ENCODE results near the gene ENDOU.

ENDOU gene

DNA sequence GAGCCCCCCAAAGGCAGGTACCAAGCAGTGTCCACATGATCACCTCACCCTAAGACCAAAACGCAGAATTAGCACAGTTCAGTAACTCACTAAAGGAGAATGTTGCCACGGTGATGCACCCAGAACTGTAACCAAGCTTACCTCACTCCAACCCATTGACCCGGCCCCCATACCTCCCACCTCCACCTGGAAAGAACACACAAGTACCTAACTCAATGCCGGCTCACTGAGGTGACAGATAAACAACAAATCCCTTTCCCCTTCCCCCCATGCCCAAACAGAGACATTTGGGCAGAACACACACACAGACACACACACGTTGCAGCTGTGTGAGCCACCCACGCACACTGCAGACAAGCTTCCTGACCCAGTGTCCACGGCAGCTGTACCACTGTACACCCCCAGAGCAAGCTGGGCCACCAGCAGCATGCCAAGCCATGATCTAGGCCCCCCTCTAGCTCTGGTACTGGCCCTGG is 32.1 kb upstream of the ENDOU start:
- DNase-seq, result no peak

DNA sequence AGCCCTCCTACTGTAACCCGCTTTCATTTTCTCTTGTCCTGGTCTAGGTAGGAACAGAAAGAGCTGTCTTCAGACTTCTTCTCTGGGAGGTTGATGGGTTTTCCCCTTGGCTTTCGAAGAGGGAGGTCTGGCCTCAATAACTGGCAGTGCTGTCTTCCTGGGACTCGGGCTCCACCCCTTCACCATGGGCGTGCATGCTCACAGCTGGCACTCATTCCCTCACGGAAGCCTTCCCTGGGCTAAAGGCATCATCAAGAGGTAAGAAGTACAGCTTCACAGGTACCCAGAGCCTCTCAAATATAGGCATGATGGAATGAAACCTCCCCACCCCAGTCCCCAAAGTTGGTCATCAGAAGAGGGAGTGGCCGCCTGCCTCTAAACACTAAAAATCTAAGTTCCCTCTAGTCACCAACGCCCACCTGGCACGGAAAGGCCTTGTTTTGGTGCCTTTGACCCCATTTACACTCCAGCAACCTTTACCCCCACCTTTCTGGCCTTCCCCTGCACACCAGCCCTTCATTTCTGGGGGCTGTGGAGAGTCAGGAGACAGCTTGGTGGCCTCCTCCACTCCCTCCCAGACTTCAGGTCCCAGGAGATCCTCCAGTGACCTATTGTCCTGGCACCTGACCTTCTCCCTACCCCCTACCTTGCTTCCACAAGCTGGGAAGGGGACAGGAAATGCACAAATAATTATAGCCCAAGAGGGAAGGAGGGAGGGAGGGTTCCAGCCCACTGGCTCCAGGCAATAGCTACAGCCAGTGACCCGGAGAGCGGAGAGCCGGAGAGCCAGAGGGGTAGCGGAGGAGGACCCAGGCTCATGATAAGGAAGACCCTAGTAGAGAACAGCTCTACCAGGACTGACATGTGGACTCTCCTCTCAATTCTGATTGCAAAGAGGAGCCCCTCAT is 30.6 kb upstream of the ENDOU start:
- DNase-seq, result no peak

GRCh38 chr12:47754881-47755280 is 29.6 kb upstream of the ENDOU start:
- DNase-seq, result no peak

GRCh38 chr12:47754126-47754525 is 28.8 kb upstream of the ENDOU start:
- no peak for DNase-seq

GRCh38 chr12:47753021-47754001 is 28.0 kb upstream of the ENDOU start:
- DNase-seq, result no peak

- DNase-seq, result no peak
These were observed 27.3 kb upstream of the ENDOU start for GRCh38 chr12:47752552-47752951.

DNA sequence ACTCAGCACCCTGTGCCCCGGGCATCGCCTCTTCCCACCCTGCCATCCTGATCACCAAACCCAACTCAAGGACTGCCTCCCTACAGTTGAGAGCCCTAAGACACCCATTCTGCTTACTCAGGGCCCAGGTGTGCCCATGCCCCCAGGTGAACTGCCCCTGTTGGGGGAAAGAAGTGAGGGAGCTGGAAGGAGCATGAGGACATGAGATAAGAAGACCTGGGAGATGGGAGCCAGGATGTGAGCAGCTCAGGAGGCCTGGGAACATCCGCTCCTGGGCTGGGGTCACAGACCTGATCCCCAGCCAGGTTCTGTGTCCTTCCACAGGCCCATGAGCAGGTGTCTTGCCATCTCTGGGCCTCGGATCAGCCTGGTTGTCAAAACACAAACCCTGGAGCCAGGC is 26.8 kb upstream of the ENDOU start:
- no peak for DNase-seq

DNA sequence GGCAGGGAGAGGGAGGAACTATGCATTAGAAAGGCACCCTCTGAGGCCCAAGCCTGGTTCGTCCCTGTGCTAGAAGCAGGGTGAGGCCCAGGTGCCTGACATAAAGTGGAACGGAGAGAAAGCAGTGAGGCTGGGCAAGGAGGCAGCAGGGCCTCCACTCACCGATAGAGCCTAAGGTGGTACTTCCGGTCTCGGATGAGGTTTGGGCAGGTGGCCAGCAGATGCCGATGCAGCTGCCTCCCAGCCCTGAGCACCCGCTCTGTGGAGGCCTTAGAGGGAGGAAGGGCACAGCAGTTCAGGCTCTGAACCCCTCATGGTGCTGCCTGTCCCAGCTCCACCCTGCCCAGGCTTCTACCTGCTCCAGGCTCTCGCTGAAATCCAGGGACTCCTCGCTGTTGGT is 26.3 kb upstream of the ENDOU start:
- DNase-seq, result no peak

DNA sequence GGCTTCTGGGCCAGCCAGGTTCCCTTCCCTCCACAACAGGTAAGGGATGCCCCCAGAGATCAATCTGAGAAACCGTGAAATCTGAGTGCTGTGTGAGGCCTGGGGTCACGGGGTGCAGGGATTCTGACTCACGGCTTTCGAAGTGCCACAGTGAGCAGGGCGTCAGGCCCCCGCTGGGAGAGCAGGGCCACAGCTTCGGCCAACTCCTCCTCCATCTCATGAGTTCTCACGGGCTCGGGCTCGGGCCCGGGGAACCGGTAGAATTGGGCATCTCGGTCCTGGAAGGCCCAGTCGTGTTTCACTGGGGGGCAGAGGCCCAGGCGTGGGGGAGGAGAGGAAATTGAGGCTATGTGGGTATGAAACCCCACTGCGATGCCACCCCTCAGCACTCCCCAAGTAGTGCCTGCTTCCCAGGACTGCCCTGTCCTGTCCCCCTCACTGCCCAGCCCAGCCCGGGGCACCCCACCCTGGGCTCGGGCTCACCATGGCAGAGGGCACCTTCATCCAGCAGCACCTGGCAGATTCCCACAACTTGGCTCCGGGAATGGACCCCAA is 25.7 kb upstream of the ENDOU start:
- no peak for DNase-seq

GRCh38 chr12:47750229-47750798 is 25.0 kb upstream of the ENDOU start:
- no peak for DNase-seq

DNA sequence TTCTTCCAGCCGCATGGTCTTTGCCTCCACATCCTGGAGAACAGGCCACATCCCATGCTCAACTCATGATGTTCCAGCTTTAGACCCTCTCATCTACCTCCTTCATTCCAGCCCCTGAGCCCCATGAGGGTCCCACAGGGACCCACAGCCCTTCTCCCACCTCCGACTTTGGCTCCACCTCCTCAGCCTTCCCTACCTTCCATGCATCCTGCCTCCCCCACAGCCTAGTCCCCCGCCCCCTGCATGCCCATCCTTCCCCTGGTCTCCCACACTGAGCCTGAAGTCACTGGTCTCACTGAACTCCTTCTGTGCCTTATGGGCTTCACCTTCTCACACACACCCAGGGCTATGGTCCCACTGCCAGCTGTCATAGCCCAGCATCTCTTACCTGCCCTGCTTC is 23.6 kb upstream of the ENDOU start:
- DNase-seq, result no peak

- no peak for DNase-seq
These were observed 23.2 kb upstream of the ENDOU start for GRCh38 chr12:47748507-47748828.

DNA sequence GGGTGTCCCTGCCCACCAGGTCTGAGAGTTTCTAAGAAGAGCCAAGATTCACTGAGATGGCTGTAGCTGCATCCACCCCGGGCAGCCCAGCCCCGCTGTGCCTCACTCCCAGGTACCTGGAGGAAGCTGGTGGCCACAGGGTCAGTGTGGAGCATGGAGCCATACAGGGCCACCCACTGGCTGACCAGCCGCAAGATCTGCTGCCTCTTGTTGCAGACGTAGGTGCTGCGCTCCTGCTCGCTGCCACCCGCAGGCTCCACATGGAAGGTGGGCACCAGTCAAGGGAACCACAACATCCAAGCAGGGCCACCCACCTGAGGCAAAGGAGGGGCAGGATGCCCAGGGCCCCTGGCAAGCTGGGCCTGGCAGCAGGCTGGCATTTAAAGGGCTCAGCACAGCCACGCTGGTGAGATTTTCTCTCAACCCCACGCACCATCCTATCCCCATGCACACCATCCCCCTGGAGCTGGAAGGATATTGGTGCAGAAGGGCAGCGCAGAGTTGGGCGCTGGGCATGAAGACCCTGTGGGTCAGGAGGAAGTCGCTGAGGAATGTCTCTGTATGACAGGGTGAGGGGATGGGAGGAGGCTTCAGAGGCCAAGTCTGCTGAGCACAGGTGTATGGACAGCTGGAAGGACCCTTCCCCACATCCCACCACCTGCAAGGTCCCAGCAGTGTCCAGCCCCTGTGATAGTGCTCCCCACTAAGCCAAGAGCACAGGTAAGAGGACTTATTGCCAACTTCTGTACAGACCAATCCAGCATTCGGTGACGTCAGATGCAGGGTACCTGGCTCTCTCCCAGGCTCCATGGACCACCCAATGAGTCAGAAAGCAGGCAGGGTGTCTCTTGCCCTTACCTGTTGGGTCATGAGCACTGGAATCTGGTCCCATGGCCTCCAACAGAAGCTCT is 22.6 kb upstream of the ENDOU start:
- no peak for DNase-seq

DNA sequence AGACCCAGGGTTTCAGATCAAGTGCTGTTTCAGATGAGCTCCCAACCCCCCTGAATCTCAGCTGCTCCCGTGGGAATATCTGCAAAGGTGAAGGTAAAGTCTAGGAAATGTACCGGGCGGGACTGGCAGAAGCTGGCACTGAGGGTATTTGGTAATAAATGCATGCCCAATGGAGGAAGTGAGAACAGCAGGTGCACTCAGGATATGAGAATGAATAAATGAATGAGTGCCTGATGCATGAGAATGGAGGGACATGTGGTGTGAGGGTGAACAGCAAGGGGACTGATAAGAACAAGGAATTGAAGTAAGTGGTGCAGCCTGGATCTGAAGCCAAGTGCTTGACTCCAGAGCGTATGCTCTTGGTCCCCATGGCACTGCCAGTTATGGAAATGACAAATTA is 21.8 kb upstream of the ENDOU start:
- no peak for DNase-seq

DNA sequence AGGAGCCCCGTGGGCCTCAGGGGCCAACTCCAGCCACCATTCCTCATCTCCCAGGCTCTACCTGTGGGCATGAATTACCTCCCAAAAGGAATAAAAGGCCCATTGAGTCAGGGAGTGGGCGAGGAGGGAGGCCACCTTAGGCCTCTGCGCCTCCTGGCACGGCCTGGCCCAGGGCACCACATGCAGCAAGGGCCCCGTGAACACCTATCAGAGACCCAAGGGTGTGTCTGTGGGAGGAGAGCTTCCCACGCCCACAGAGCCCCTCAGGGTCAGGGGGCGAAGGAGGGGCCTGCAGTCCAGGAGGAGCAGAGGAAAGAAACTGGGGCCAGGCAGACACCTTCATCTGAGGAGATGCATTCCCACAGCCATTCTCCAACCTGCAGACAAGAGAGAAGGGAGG is 21.2 kb upstream of the ENDOU start:
- DNase-seq, result no peak

DNA sequence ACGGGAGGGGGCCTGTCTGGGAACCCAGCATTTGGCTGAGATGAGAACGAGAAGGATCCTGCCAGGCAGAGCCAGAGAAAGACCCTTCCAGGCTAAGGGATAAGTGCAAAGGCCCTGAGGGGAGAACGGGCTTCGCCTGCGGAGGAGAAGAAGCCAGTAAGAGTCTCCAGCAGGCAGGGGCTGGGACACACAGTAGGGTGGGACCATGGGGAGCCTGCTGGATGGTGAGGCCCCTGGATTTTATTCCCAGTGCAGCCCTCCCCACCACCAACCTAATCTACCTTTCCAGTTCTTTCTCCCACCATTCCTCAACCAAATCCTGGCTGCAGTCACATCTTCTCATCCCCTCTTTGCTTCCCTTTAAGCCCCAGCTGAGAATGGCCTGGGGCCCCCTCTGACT is 20.8 kb upstream of the ENDOU start:
- DNase-seq, result no peak

DNA sequence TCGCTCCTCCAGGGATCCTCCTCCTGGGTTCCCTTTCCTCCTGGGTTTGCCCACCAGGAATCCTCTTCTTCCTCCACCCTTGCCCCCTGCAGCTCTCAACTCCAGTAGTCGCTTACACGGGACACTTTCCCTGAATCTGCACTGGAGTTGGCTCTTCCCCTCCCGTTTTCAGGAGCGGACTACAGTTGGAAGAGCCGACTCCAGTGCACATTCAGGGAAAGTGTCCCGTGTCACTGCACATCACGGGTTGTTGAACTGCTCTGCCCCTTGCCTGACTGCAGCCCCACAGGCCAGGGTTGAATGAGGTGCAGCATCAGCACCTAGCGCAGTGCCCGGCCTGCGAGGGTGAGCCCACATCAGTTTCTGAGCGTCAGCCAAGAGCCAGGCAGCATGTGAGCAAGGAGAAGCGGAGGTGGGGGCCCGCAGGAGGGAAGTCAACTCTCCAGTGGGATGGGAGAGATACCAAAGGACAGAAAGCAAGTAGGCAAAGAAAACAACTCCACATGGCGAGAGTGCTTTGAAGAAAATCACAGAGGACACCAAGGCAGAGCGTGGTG is 20.3 kb upstream of the ENDOU start:
- no peak for DNase-seq

DNA sequence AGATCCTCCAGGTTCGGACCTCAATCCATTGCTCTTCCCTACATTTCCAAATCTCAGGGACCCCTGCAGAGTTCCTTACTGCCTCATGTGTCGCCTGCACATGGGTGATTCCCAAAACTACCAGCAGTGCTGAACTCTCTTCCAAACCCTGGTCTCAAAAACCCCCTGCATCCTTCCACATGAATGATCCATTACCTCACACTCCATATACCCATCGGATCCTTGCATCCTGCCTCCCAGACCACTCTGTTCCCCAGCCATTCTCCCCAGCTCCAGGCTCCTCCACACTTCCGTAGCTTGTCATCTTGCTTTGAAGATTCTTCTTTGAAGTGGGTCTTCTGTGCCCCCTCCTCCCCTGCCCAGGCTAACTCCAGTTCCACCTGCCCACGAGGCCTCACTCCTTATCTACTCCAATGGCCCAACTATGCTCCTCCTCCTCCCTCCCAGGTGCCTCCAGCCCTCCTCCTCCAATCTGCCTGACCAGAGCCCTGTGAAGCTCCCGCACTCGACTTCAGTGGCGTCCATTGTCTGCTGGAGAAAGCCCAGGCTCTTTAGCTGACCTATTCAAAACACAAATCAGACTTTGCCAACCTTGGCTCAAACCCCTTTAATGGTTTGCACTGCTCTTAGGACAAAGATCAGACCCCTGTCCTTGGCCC is 19.6 kb upstream of the ENDOU start:
- DNase-seq, result no peak

GRCh38 chr12:47744005-47744651 is 18.8 kb upstream of the ENDOU start:
- DNase-seq, result peak; percentile 53

- no peak for DNase-seq
These were observed 18.1 kb upstream of the ENDOU start for GRCh38 chr12:47743311-47743860.

All from activated CD4-positive, CD25-positive, alpha-beta regulatory T cell treated with anti-CD3 and anti-CD28 coated beads, Interleukin-2, amount 50 U/mL, for 72 hours (primary cell).